CD8-positive, alpha-beta memory T cell (primary cell): Measurements from ENCODE around the gene CD109. TPM values are rescaled to one million over a fixed set of nuclear protein-coding genes. Genes with fewer than 3 reads are reported as not detected.
A peak's percentile ranks its signal among the peaks of the same experiment; 100 is the strongest.
"Not testable (repeated sequence)": the region's sequence is repeated elsewhere in the genome, so short reads cannot be mapped to it uniquely, and the experiment has no call there.

Source experiments
- CTCF ChIA-PET: fragments of 350-600 bp; sonication (Branson Sonifier 250); formaldehyde crosslinking; loops from one replicate; lab custom pipeline; 2021; ENCODE audit warnings: antibody characterized with exemption; lab: Charles Lee
- POLR2A ChIA-PET: fragments of 350-600 bp; sonication (Branson Sonifier 250); formaldehyde crosslinking; loops from one replicate; lab custom pipeline; 2021; ENCODE audit warnings: antibody characterized with exemption; lab: Charles Lee
- DNase-seq, 5 donors: peaks; one replicate each; pipeline versions ENCODE4 v3.0.0 to v3.0.0-alpha.2; 2020 to 2022; ENCODE audit warnings: mixed read lengths in 1 of 5
- H3K27ac ChIP-seq: one replicate; pipeline ENCODE4 v1.7.0; 2013; ENCODE audit warnings: low read depth, mild to moderate bottlenecking, low read length, moderate library complexity
- H3K27me3 ChIP-seq: 2 replicates; pipeline ENCODE4 v1.7.0; 2013; ENCODE audit warnings: low read length, mild to moderate bottlenecking; ENCODE audit not compliant: insufficient read depth, poor library complexity, severe bottlenecking
- H3K36me3 ChIP-seq: 2 replicates; pipeline ENCODE4 v1.7.0; 2013; ENCODE audit warnings: mild to moderate bottlenecking, low read length, moderate library complexity; ENCODE audit not compliant: insufficient read depth
- H3K4me1 ChIP-seq: 2 replicates; pipeline ENCODE4 v1.7.0; 2013; ENCODE audit warnings: mild to moderate bottlenecking, low read length, moderate library complexity; ENCODE audit not compliant: insufficient read depth
- H3K4me3 ChIP-seq: 2 replicates; pipeline ENCODE4 v1.7.0; 2013; ENCODE audit warnings: mild to moderate bottlenecking, low read length
- H3K9me3 ChIP-seq: 2 replicates; pipeline ENCODE4 v1.7.0; 2013; ENCODE audit warnings: mild to moderate bottlenecking, low read length
- H3K27ac Mint-ChIP-seq, 8 donors: one replicate each; pipeline ENCODE4 v1.8.0; 2020 to 2021; ENCODE audit warnings: mixed read lengths in 8 of 8, mild to moderate bottlenecking in 6 of 8, inconsistent platforms in 3 of 8, moderate library complexity in 3 of 8
- H3K27me3 Mint-ChIP-seq, 2 donors: one replicate each; pipeline ENCODE4 v1.8.0; 2020 to 2021; ENCODE audit warnings: mixed read lengths in 2 of 2, mild to moderate bottlenecking in 1 of 2, moderate library complexity in 1 of 2
- H3K36me3 Mint-ChIP-seq, 3 donors: one replicate each; pipeline ENCODE4 v1.8.0; 2020 to 2021; ENCODE audit warnings: mixed read lengths in 3 of 3, inconsistent platforms in 1 of 3, mild to moderate bottlenecking in 1 of 3
- H3K4me1 Mint-ChIP-seq, 3 donors: one replicate each; pipeline ENCODE4 v1.8.0; 2020 to 2021; ENCODE audit warnings: mixed read lengths in 3 of 3, inconsistent platforms in 1 of 3, mild to moderate bottlenecking in 1 of 3
- H3K4me3 Mint-ChIP-seq, 7 donors: one replicate each; pipeline ENCODE4 v1.8.0; 2020 to 2021; ENCODE audit warnings: mixed read lengths in 7 of 7, mild to moderate bottlenecking in 6 of 7, moderate library complexity in 4 of 7, inconsistent platforms in 2 of 7
- H3K9me3 Mint-ChIP-seq, 5 donors: one replicate each; pipeline ENCODE4 v1.8.0; 2020 to 2022; ENCODE audit warnings: mixed read lengths in 5 of 5, mild to moderate bottlenecking in 3 of 5, moderate library complexity in 2 of 5, inconsistent platforms in 1 of 5
- polyA plus RNA-seq: library from polyadenylated mRNA; unstranded; fragments of 300-500 nt; fragmentation: Illumina TruSeq; gene quantifications from one replicate; pipeline ENCODE4 v1.2.3, GENCODE V29; 2021
- total RNA-seq, 2 experiments: library from RNA; stranded (reverse); gene quantifications; one replicate each; pipeline ENCODE4 v1.2.3, GENCODE V29; 2021

The CD109 gene
- total and polyA plus RNA-seq, 3 experiments from 2014 or later, result 22.8 to 24.5 TPM; not detected in 1

DNA sequence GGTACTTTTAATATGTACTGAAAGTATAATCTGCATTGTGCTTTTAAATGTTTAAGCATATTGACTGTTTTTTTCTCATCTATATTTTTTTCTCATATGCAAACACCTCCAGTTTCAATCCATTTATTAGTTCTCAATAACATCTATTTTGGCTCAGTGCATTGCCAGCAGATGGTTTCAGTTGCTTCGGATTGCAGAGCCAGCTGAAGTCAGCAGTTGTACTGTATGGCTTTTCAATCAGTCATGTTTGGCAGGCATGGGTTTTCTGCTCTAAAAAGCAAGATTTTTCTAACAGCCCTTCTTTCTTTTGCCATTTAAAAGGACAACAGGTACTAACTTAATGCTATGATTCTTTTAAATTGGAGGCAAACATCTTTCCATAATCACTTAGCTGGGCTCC is 121.2 kb downstream of the CD109 start:
- Mint-ChIP-seq H3K9me3 (peaks cover 0 to 5% (median 3%) of the 10 kb centered on the region in 5 donors), H3K4me1 (no peaks in the 10 kb centered on the region), H3K27ac (peak overlapping the region in 1 of 8 donors; percentile 15), H3K27me3 (peaks cover 0 to 4% of the 10 kb centered on the region in 2 donors), H3K4me3 (no peak overlapping the region), H3K36me3 (no peaks in the 10 kb centered on the region)
- H3K27me3 ChIP-seq, result no peaks in the 10 kb centered on the region
- no peaks in the 10 kb centered on the region for H3K4me1 ChIP-seq
- no peak for DNase-seq
- H3K9me3 ChIP-seq, result no peaks in the 10 kb centered on the region
- no peaks in the 10 kb centered on the region for H3K36me3 ChIP-seq
- no peak overlapping the region for H3K27ac ChIP-seq
- POLR2A ChIA-PET, result no interaction called here
- CTCF ChIA-PET, result no interaction called here
- H3K4me3 ChIP-seq, result no peak overlapping the region

DNA sequence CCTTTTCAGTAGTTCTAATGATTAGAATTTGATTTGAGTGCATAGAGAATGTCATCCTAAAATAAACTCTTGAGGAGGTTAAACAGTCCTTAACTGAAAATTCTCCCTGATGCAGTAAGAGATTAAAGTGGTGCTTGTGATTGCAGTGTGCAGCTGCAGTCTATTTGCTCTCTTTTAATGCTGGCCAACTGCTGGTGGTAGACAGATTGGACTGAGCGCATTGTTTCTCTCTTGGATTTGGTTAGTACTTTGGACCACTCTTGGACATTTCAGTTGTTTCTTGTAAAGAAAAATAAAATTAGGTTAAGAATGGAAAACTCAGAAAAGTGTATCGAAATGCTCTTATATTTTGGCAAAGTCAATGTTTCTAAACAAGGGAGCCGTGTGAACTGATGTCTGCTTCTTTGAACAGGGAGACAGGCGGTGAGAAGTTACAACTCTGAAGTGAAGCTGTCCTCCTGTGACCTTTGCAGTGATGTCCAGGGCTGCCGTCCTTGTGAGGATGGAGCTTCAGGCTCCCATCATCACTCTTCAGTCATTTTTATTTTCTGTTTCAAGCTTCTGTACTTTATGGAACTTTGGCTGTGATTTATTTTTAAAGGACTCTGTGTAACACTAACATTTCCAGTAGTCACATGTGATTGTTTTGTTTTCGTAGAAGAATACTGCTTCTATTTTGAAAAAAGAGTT is 127.2 kb downstream of the CD109 start:
- no peaks in the 10 kb centered on the region for H3K36me3 ChIP-seq
- DNase-seq, result no peak
- no peak overlapping the region for H3K27ac Mint-ChIP-seq
- H3K27me3 Mint-ChIP-seq, result peaks cover 3 to 7% of the 10 kb centered on the region in 2 donors
- no peaks in the 10 kb centered on the region for H3K27me3 ChIP-seq
- no peaks in the 10 kb centered on the region for H3K36me3 Mint-ChIP-seq
- no peaks in the 10 kb centered on the region for H3K9me3 ChIP-seq
- H3K4me1 ChIP-seq, result no peaks in the 10 kb centered on the region
- CTCF ChIA-PET, result no interaction called here
- H3K4me3 ChIP-seq, result no peak overlapping the region
- peaks cover 0 to 5% (median 3%) of the 10 kb centered on the region in 5 donors for H3K9me3 Mint-ChIP-seq
- no peak overlapping the region for H3K27ac ChIP-seq
- no peak overlapping the region for H3K4me3 Mint-ChIP-seq
- POLR2A ChIA-PET, result no interaction called here
- H3K4me1 Mint-ChIP-seq, result no peaks in the 10 kb centered on the region

DNA sequence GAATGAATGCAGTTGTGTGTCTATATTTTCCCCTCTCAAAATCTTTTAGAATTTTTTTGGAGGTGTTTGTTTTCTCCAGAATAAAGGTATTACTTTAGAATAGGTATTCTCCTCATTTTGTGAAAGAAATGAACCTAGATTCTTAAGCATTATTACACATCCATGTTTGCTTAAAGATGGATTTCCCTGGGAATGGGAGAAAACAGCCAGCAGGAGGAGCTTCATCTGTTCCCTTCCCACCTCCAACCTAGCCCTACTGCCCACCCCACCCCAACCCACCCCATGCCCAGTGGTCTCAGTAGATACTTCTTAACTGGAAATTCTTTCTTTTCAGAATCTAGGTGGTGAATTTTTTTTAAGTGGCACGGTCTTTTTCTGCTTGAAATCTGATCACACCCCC is 127.8 kb downstream of the CD109 start:
- Mint-ChIP-seq H3K36me3 (no peaks in the 10 kb centered on the region), H3K9me3 (peaks cover 0 to 5% (median 3%) of the 10 kb centered on the region in 5 donors), H3K27me3 (peaks cover 3 to 7% of the 10 kb centered on the region in 2 donors), H3K4me3 (no peak overlapping the region), H3K4me1 (no peaks in the 10 kb centered on the region), H3K27ac (no peak overlapping the region)
- H3K27ac ChIP-seq, result no peak overlapping the region
- H3K36me3 ChIP-seq, result no peaks in the 10 kb centered on the region
- ChIA-PET POLR2A (no interaction called here), CTCF (no interaction called here)
- no peaks in the 10 kb centered on the region for H3K9me3 ChIP-seq
- no peak for DNase-seq
- no peak overlapping the region for H3K4me3 ChIP-seq
- H3K27me3 ChIP-seq, result no peaks in the 10 kb centered on the region
- H3K4me1 ChIP-seq, result no peaks in the 10 kb centered on the region

DNA sequence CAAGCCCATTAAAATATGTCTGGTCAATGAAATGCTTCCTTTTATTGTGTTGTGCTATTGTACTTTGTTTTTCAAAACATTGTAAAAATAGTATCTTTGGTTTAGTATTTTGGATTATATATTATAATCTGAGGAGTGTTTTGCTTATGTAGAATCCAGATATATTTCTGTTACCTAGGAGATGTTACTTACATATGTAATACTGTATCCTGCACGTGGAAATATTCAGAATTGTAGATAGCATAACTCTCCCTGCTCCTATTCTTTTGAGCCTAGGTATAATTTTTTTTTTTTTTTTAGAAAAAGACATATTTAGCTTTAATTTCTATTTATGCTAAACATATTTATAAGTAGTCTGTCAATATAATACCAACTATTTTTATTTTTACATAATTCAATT is 130.6 kb downstream of the CD109 start:
- Mint-ChIP-seq H3K36me3 (no peaks in the 10 kb centered on the region), H3K27ac (no peak overlapping the region), H3K9me3 (peaks cover 0 to 5% (median 0%) of the 10 kb centered on the region in 5 donors), H3K4me1 (no peaks in the 10 kb centered on the region), H3K4me3 (no peak overlapping the region), H3K27me3 (peaks cover 3% of the 10 kb centered on the region in 2 donors)
- H3K4me1 ChIP-seq, result no peaks in the 10 kb centered on the region
- no peaks in the 10 kb centered on the region for H3K9me3 ChIP-seq
- ChIA-PET POLR2A (no interaction called here), CTCF (no interaction called here)
- H3K27me3 ChIP-seq, result no peaks in the 10 kb centered on the region
- no peak for DNase-seq
- no peaks in the 10 kb centered on the region for H3K36me3 ChIP-seq
- no peak overlapping the region for H3K4me3 ChIP-seq
- no peak overlapping the region for H3K27ac ChIP-seq

DNA sequence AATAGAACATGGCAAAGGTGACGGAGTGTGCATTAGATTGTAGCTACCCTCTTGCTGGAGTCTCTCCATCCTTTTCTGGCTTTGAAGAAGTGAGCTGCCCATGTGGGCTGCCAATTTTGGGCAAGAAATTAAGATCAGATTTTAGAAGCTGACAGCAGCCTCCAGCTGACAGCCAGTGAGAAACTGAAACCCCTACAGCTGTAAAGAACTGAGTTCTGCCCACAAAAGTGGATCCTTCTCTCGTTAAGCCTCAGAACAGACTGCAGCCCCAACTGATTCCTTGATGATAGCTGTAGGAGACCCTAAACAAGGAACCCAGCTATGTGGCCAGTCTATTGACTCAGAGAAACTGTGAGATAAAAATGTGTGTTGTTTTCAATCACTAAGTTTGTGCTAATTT is 134.1 kb downstream of the CD109 start:
- no peaks in the 10 kb centered on the region for H3K36me3 ChIP-seq
- Mint-ChIP-seq H3K36me3 (no peaks in the 10 kb centered on the region), H3K4me3 (no peak overlapping the region), H3K27me3 (peaks cover 1 to 3% of the 10 kb centered on the region in 2 donors), H3K27ac (no peak overlapping the region), H3K9me3 (no peaks in the 10 kb centered on the region), H3K4me1 (no peaks in the 10 kb centered on the region)
- H3K4me1 ChIP-seq, result no peaks in the 10 kb centered on the region
- DNase-seq, result no peak
- no peak overlapping the region for H3K4me3 ChIP-seq
- ChIA-PET CTCF (no interaction called here), POLR2A (no interaction called here)
- H3K9me3 ChIP-seq, result no peaks in the 10 kb centered on the region
- no peaks in the 10 kb centered on the region for H3K27me3 ChIP-seq
- H3K27ac ChIP-seq, result no peak overlapping the region

DNA sequence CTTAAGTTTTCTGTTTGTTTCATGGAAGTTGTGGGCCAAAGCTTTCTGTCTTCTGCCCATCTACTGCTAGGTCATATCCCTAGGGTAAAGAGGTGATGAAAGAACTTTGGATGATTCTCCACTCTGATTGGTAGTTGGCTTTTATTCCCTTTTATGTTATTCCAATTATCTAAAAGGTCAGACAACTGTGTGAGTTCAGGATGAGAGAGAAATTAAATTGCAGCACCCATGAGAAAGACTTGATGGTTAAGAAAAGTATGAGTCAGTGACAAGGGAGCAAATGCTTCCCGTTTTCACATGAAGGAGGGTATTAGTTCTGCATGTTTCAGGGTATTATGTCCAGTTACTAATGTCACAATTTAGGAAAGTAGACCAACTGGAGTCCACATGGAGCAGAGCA is 136.3 kb downstream of the CD109 start:
- no peak overlapping the region for H3K4me3 Mint-ChIP-seq
- Histone ChIP-seq H3K9me3 (no peaks in the 10 kb centered on the region), H3K4me1 (no peaks in the 10 kb centered on the region), H3K36me3 (no peaks in the 10 kb centered on the region), H3K27me3 (no peaks in the 10 kb centered on the region), H3K27ac (no peak overlapping the region), H3K4me3 (no peak overlapping the region)
- no peak overlapping the region for H3K27ac Mint-ChIP-seq
- no peaks in the 10 kb centered on the region for H3K36me3 Mint-ChIP-seq
- DNase-seq, result no peak
- H3K27me3 Mint-ChIP-seq, result peaks cover 0 to 3% of the 10 kb centered on the region in 2 donors
- POLR2A ChIA-PET, result no interaction called here
- H3K9me3 Mint-ChIP-seq, result no peaks in the 10 kb centered on the region
- H3K4me1 Mint-ChIP-seq, result no peaks in the 10 kb centered on the region
- CTCF ChIA-PET, result no interaction called here

DNA sequence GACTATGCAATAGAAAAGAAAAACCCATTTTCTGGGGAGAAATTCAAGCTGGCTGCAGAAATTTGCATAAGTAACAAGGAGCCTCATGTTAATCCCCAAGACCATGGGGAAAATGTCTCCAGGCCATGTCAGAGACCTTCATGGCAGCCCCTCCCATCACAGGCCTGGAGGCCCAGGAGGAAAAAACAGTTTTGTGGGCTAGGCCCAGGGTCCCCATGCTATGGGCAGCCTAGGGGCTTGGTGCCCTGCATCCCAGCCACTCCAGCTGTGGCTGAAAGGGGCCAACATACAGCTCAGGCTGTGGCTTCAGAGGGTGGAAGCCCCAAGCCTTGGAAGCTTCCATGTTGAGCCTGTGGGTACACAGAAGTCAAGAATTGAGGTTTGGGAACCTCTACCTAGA is 148.7 kb downstream of the CD109 start:
- POLR2A ChIA-PET, H3K36me3 Mint-ChIP-seq, CTCF ChIA-PET, H3K27me3 ChIP-seq, H3K4me1 ChIP-seq, H3K4me1 Mint-ChIP-seq, H3K9me3 ChIP-seq, H3K27ac ChIP-seq, DNase-seq, H3K4me3 ChIP-seq, H3K27ac Mint-ChIP-seq, H3K4me3 Mint-ChIP-seq, H3K36me3 ChIP-seq: not testable (repeated sequence)
- Mint-ChIP-seq H3K27me3 (peaks cover 3 to 23% of the 10 kb centered on the region in 2 donors), H3K9me3 (peaks cover 5 to 17% (median 5%) of the 10 kb centered on the region in 5 donors)

DNA sequence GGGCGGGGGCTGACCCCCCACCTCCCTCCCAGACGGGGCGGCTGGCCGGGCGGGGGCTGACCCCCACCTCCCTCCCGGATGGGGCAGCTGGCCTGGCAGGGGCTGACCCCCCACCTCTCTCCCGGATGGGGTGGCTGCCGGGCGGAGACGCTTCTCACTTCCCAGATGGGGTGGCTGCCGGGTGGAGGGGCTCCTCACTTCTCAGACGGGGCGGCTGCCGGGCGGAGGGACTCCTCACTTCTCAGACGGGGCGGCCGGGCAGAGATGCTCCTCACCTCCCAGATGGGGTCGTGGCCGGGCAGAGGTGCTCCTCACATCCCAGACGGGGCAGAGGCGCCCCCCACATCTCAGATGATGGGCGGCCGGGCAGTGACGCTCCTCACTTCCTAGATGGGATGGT is 155.0 kb downstream of the CD109 start:
- H3K4me1 ChIP-seq, CTCF ChIA-PET, H3K36me3 ChIP-seq, H3K36me3 Mint-ChIP-seq, H3K9me3 ChIP-seq, H3K27me3 ChIP-seq, H3K27ac ChIP-seq, H3K4me3 Mint-ChIP-seq, H3K4me1 Mint-ChIP-seq, POLR2A ChIA-PET, H3K27me3 Mint-ChIP-seq, H3K27ac Mint-ChIP-seq, H3K9me3 Mint-ChIP-seq, H3K4me3 ChIP-seq, DNase-seq: not testable (repeated sequence)
